ENCODE data around the gene PTGFRN. TPM values are rescaled to one million over a fixed set of nuclear protein-coding genes. Genes with fewer than 3 reads are reported as not detected.

The PTGFRN gene
- total and polyA plus RNA-seq, 2 of the 8 experiments (the other 6 are each of a cell fraction or from before 2014, with no cell fraction given) = 13.0 to 32.6 TPM

DNA sequence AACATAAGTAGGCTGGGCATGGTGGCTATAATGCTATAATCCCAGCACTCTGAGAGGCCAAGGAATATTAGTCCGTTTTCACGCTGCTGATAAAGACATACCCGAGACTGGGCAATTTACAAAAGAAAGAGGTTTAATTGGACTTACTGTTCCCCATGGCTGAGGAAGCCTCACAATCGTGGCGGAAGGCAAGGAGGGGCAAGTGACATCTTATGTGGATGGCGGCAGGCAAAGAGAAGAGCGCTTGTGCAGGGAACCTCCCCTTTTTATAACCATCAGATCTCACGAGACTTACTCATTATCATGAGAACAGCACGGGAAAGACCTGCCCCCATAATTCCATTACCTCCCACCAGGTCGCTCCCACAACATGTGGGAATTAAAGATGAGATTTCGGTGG, 28.5 kb downstream of the PTGFRN start:
- H3K18ac ChIP-seq (ENCODE audit: extremely low read depth, low read length) = no peak overlapping the region
- no peak overlapping the region for H3K4ac ChIP-seq (replicated peaks; ENCODE audit: insufficient read length, low read depth, low read length)
- no peak overlapping the region for H3K14ac ChIP-seq (ENCODE audit: insufficient read length)
- H3K9me3 ChIP-seq (ENCODE audit: insufficient read depth in 2 of 2, low read depth in 1 of 2, low read length in 1 of 2) = no peaks in the 10 kb centered on the region
- H2AFZ ChIP-seq (ENCODE audit: low read length) = no peak overlapping the region
- no peak overlapping the region for H3K9ac ChIP-seq (replicated peaks in 1 of 4; ENCODE audit: extremely low read depth in 1 of 4, low read depth in 3 of 4, low read length in 3 of 4)
- H2AK5ac ChIP-seq (ENCODE audit: low read depth, low read length) = no peak overlapping the region
- peaks cover 0 to 1% of the 10 kb centered on the region in 2 experiments for H4K20me1 ChIP-seq (replicated peaks in 1 of 2; ENCODE audit: control insufficient read depth in 1 of 2, insufficient read depth in 2 of 2, low read length in 2 of 2)
- H3K4me1 ChIP-seq (replicated peaks in 1 of 4; ENCODE audit: control insufficient read depth in 3 of 4, insufficient read depth in 4 of 4, low read length in 3 of 4) = peaks cover 0 to 2% (median 0%) of the 10 kb centered on the region in 4 experiments; a peak in 4 of 7 replicates
- no peaks in the 10 kb centered on the region; the same call in 1 of the 2 replicates for H3K23me2 ChIP-seq (ENCODE audit: low read depth, low read length)
- FAIRE-seq (no peak), DNase-seq (ENCODE audit: low read depth in 1 of 2, low spot score in 2 of 2) (no peak)
- H2BK20ac ChIP-seq (ENCODE audit: low read length) = no peak overlapping the region
- peaks cover 0 to 3% (median 0%) of the 10 kb centered on the region in 4 experiments; a peak in 1 of 8 replicates for H3K36me3 ChIP-seq (ENCODE audit: control insufficient read depth in 2 of 4, insufficient read depth in 4 of 4, low read length in 3 of 4)
- WGBS, 2 experiments (ENCODE audit: extremely low coverage in 1 of 2, insufficient coverage in 1 of 2, insufficient read length in 1 of 2, insufficient replicate concordance in 2 of 2, low coverage in 1 of 2, low lambda C conversion rate in 2 of 2, missing lambda C conversion rate in 1 of 2) = 86% methylated on average over 11 of the region's 11 CpGs; no CpG with 5 or more reads in 1 of the 2 experiments
- H2BK15ac ChIP-seq (ENCODE audit: low read length) = no peak overlapping the region
- H3K27ac ChIP-seq (ENCODE audit: low read depth, low read length) = no peak overlapping the region
- H3K27me3 ChIP-seq (replicated peaks in 1 of 4; ENCODE audit: control insufficient read depth in 3 of 4, extremely low read depth in 1 of 4, insufficient read depth in 3 of 4, low read length in 3 of 4) = no peaks in the 10 kb centered on the region
- CTCF ChIA-PET (ENCODE audit: partially characterized antibody) = no interaction called here
- H4K5ac ChIP-seq (ENCODE audit: insufficient read length, low read depth, low read length) = no peak overlapping the region
- H3K79me2 ChIP-seq (ENCODE audit: control insufficient read depth in 1 of 2, insufficient read depth in 2 of 2, low read length in 2 of 2) = peaks cover 0 to 14% of the 10 kb centered on the region in 2 experiments; a peak in 1 of 4 replicates
- no peak overlapping the region for H3K23ac ChIP-seq (ENCODE audit: insufficient read length)
- POLR2A ChIA-PET (ENCODE audit: partially characterized antibody) = no interaction called here
- H3K4me3 ChIP-seq (ENCODE audit: extremely low read depth in 1 of 4, insufficient read depth in 2 of 4, low read depth in 3 of 4, low read length in 4 of 4) = no peak overlapping the region
- H3K79me1 ChIP-seq (ENCODE audit: low read depth, low read length) = peaks cover 5% of the 10 kb centered on the region; the same call in 1 of the 2 replicates
- no peak overlapping the region for H2BK5ac ChIP-seq (ENCODE audit: low read depth, low read length)
- no peak overlapping the region for H3K56ac ChIP-seq (replicated peaks; ENCODE audit: insufficient read length, low read depth, low read length)
- no peak overlapping the region for H4K8ac ChIP-seq (ENCODE audit: extremely low read depth, insufficient read depth, low read length)
- no peak overlapping the region for H2BK12ac ChIP-seq (ENCODE audit: low read depth, low read length)
- H2BK120ac ChIP-seq (replicated peaks; ENCODE audit: low read depth, low read length) = no peak overlapping the region
- no peak overlapping the region for H3K4me2 ChIP-seq (ENCODE audit: insufficient read depth in 1 of 2, low read depth in 2 of 2, low read length in 2 of 2)
- no peak overlapping the region for H4K91ac ChIP-seq (replicated peaks; ENCODE audit: insufficient read length, low read length)

Data from H1 (cell line).